ENCODE data around the gene ROR1. TPM values are rescaled to one million over a fixed set of nuclear protein-coding genes. Genes with fewer than 3 reads are reported as not detected.

Gene ROR1
- total RNA-seq, 1 donor from 2014 or later: 17.2 TPM

GRCh38 chr1:63883494-63884235, 109.8 kb downstream of the ROR1 start:
- DNase-seq (ENCODE audit: low read depth): peak; percentile 53

- no peak for DNase-seq (ENCODE audit: low read depth)
Measured at GRCh38 chr1:63884486-63884885, 110.7 kb downstream of the ROR1 start.

GRCh38 chr1:63885899-63886298, 112.1 kb downstream of the ROR1 start:
- DNase-seq (ENCODE audit: low read depth): no peak

GRCh38 chr1:63886340-63886739, 112.5 kb downstream of the ROR1 start:
- no peak for DNase-seq (ENCODE audit: low read depth)

- DNase-seq (ENCODE audit: low read depth): no peak
Measured at GRCh38 chr1:63887809-63888208, 114.0 kb downstream of the ROR1 start.

GRCh38 chr1:63888984-63889383, 115.2 kb downstream of the ROR1 start:
- DNase-seq (ENCODE audit: low read depth): no peak

- no peak for DNase-seq (ENCODE audit: low read depth)
Measured at GRCh38 chr1:63890468-63890867, 116.7 kb downstream of the ROR1 start.

GRCh38 chr1:63891060-63891690, 117.4 kb downstream of the ROR1 start:
- DNase-seq (ENCODE audit: low read depth): no peak

- peak; percentile 98 for DNase-seq (ENCODE audit: low read depth)
Measured at GRCh38 chr1:63892632-63893395, 119.0 kb downstream of the ROR1 start.

GRCh38 chr1:63893976-63894375, 120.2 kb downstream of the ROR1 start:
- DNase-seq (ENCODE audit: low read depth): peak; percentile 90

- no peak for DNase-seq (ENCODE audit: low read depth)
Measured at GRCh38 chr1:63894627-63895265, 120.9 kb downstream of the ROR1 start.

- peak; percentile 57 for DNase-seq (ENCODE audit: low read depth)
Measured at GRCh38 chr1:63896755-63897154, 122.9 kb downstream of the ROR1 start.

- DNase-seq (ENCODE audit: low read depth): peak; percentile 65
Measured at GRCh38 chr1:63898428-63899196, 124.8 kb downstream of the ROR1 start.

- no peak for DNase-seq (ENCODE audit: low read depth)
Measured at GRCh38 chr1:63901094-63901493, 127.3 kb downstream of the ROR1 start.

- peak; percentile 40 for DNase-seq (ENCODE audit: low read depth)
Measured at GRCh38 chr1:63902844-63903589, 129.2 kb downstream of the ROR1 start.

GRCh38 chr1:63903947-63904610, 130.3 kb downstream of the ROR1 start:
- no peak for DNase-seq (ENCODE audit: low read depth)

GRCh38 chr1:63904826-63905225, 131.0 kb downstream of the ROR1 start:
- DNase-seq (ENCODE audit: low read depth): no peak

- DNase-seq (ENCODE audit: low read depth): no peak
Measured at GRCh38 chr1:63906047-63906704, 132.4 kb downstream of the ROR1 start.

- DNase-seq (ENCODE audit: low read depth): no peak
Measured at GRCh38 chr1:63907051-63907450, 133.2 kb downstream of the ROR1 start.

GRCh38 chr1:63908016-63908415, 134.2 kb downstream of the ROR1 start:
- no peak for DNase-seq (ENCODE audit: low read depth)
